ENCODE measurements around the gene HSPA1B.
"Not testable (repeated sequence)": the region's sequence is repeated elsewhere in the genome, so short reads cannot be mapped to it uniquely, and the experiment has no call there.

HSPA1B gene

DNA sequence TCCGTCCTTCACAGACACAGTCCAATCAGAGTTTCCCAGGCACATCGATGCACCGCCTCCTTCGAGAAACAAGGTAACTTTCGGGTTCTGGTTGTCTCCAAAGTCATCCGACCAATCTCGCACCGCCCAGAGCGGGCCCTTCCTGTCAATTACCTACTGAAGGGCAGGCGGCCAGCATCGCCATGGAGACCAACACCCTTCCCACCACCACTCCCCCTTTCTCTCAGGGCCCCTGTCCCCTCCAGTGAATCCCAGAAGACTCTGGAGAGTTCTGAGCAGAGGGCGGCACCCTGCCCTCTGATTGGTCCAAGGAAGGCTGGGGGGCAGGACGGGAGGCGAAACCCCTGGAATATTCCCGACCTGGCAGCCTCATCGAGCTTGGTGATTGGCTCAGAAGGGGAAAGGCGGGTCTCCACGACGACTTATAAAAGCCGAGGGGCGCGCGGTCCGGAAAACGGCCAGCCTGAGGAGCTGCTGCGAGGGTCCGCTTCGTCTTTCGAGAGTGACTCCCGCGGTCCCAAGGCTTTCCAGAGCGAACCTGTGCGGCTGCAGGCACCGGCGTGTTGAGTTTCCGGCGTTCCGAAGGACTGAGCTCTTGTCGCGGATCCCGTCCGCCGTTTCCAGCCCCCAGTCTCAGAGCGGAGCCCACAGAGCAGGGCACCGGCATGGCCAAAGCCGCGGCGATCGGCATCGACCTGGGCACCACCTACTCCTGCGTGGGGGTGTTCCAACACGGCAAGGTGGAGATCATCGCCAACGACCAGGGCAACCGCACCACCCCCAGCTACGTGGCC lies at the start of gene HSPA1B:
Gene HSPA1B, plus strand, starts transcription at position 453 of the 794 bp plus-strand sequence. Its CDS starts 213 bp downstream, at position 666.
- DNase-seq (ENCODE audit: low read depth in 4 of 4, low spot score in 1 of 4): peak; percentile 71 to 91 (median 84)

GRCh38 chr6:31778193-31778592 lies 49.3 kb upstream of the HSPA1B start:
- no peak for DNase-seq (ENCODE audit: low read depth in 4 of 4, low spot score in 1 of 4)

DNA sequence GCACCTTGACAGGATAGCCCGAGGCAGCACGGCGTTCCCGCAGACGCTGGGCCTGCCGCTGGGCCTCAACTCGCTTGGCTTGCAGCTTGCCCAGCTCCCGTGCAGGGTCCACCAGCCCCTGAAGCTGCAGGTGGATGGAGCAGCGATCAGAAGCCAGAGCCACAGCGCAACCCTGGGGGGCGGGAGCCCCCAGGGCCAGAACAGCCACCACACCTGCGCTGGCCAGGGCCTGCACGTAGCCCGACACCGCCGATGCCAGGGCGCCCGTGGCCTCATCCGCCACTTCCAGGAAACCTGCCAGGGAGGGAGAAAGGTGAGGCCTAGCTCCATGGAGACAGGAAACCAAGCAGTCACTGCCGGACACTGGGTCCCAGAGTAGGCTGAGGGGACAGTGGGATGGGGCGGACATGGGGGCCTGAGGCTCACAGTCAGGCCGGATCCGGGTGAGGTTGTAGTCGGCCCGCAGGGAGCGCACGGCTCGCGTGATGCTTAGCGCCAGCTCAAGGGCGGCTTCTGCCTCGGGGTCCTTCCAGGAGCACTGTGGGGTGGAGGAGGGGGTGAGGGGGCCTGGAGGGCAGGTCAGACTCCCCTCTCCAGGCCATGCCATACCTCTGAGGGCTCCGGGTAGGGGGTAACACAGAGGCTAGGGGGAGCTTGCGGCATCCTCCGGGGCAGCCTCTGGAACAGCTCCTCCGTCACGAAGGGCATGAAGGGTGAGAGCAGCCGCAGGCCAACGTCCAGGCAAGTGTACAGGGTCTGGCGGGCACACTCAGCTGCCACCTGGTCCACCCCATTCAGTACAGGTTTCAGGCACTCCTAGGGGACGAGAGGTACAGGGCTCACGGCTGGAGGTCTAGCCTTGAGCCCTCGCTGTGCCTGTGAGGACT lies 48.3 kb upstream of the HSPA1B start:
- DNase-seq (ENCODE audit: low read depth in 4 of 4, low spot score in 1 of 4): no peak

- no peak for DNase-seq (ENCODE audit: low read depth in 4 of 4, low spot score in 1 of 4)
Observed at GRCh38 chr6:31779908-31780307, 47.6 kb upstream of the HSPA1B start.

GRCh38 chr6:31780507-31781243 lies 46.9 kb upstream of the HSPA1B start:
- DNase-seq (ENCODE audit: low read depth in 4 of 4, low spot score in 1 of 4): no peak

- DNase-seq (ENCODE audit: low read depth in 4 of 4, low spot score in 1 of 4): no peak
Observed at GRCh38 chr6:31781244-31782125, 46.1 kb upstream of the HSPA1B start.

- DNase-seq (ENCODE audit: low read depth in 4 of 4, low spot score in 1 of 4): no peak
Observed at GRCh38 chr6:31782126-31782855, 45.2 kb upstream of the HSPA1B start.

- no peak for DNase-seq (ENCODE audit: low read depth in 4 of 4, low spot score in 1 of 4)
Observed at GRCh38 chr6:31784098-31784925, 43.2 kb upstream of the HSPA1B start.

GRCh38 chr6:31785475-31785874 lies 42.1 kb upstream of the HSPA1B start:
- DNase-seq (ENCODE audit: low read depth in 4 of 4, low spot score in 1 of 4): no peak

- no peak for DNase-seq (ENCODE audit: low read depth in 4 of 4, low spot score in 1 of 4)
Observed at GRCh38 chr6:31791324-31792089, 36.0 kb upstream of the HSPA1B start.

DNA sequence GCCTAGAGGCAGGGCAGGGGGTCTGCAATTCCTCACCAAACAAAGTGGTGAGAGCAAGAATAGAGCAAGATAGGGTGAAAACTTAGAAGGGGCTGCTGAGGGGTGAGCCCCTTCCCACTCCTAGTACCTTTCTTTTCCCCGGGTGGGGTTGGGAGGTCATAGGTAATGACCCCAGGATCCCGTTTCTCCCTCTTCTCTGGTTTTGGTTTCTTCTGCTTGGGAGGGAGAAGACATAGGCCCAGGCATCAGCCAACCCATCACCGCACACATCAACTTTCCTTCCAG lies 35.5 kb upstream of the HSPA1B start:
- no peak for DNase-seq (ENCODE audit: low read depth in 4 of 4, low spot score in 1 of 4)

DNA sequence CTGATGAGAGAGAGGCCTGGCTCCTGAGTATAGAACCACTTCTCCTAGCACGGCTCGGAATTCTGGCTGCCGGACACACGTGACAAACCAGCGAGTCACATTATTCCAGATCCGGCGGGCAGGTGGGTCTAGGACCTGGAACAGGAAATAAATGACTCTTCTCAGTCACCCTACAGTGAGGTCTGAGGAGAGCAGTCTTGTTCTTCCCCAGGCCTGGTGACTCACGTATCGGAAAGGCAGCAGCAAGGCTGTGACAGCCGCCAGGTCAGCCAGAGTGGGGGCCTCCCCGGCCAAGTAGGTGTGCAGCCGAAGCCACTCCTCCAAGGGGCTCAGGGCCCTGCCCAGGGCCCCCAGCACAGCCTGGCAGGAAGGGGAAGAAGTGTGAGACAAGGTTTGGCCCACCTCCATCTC lies 34.8 kb upstream of the HSPA1B start:
- DNase-seq (ENCODE audit: low read depth in 4 of 4, low spot score in 1 of 4): no peak

GRCh38 chr6:31793927-31794245 lies 33.7 kb upstream of the HSPA1B start:
- not testable (repeated sequence) for DNase-seq (ENCODE audit: low read depth in 4 of 4, low spot score in 1 of 4)

GRCh38 chr6:31794294-31794865 lies 33.2 kb upstream of the HSPA1B start:
- no peak for DNase-seq (ENCODE audit: low read depth in 4 of 4, low spot score in 1 of 4)

GRCh38 chr6:31794866-31795615 lies 32.5 kb upstream of the HSPA1B start:
- DNase-seq (ENCODE audit: low read depth in 4 of 4, low spot score in 1 of 4): no peak

- peak; percentile 58 to 82 (median 70) for DNase-seq (ENCODE audit: low read depth in 4 of 4, low spot score in 1 of 4)
Observed at GRCh38 chr6:31795616-31796298, 31.8 kb upstream of the HSPA1B start, which contains the start of gene VARS1. Gene VARS1 (minus strand): TSS chr6:31795752. CDS start chr6:31795217, 535 bp downstream.

DNA sequence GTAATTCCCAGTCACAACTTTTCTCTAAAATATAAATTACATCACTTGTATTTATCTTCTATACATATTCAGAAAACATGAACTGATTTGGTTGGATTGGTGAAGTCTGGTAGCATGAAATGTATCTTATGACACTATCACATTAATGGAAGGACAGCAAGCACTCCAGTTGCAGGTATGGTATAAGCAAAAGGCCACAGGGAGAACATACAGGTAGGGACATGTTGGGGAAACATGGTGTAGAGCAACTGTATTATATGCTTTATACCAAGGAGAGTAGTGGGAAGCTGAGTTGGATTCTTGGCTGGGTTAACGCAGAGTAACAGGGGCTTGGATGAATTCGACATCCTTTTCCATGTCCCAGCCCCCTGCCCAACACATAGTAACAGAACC lies 30.5 kb upstream of the HSPA1B start:
- no peak for DNase-seq (ENCODE audit: low read depth in 4 of 4, low spot score in 1 of 4)

Measured in stimulated activated CD4-positive, alpha-beta T cell treated with anti-CD3 and anti-CD28 coated beads, Interleukin-1b, Interleukin-23, amount 100 ng/mL, for 24 hours (primary cell).